ENCODE results near the gene KYNU.
"Not testable (repeated sequence)": the region's sequence is repeated elsewhere in the genome, so short reads cannot be mapped to it uniquely, and the experiment has no call there.

KYNU gene

DNA sequence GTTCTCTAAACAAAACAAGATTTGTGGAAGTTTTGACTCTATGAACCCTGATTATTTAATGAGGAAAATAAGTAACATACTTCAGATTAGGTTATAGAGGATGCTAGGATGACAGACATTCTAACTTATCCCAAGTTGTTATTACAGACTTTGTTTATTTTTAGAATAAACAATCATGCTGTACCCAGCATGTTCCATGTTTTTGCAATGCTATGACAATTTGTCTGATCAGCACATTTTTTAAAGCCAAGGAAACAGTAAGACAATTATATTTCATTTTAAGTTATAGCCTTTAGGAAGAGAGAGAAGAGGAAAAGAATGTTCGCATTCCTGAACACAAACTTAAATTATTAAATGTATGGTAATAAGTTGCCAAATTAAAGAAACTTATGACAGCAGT, 119.8 kb downstream of the KYNU start:
- no peak for DNase-seq (ENCODE audit: low read depth in 4 of 4, low spot score in 1 of 4)

DNA sequence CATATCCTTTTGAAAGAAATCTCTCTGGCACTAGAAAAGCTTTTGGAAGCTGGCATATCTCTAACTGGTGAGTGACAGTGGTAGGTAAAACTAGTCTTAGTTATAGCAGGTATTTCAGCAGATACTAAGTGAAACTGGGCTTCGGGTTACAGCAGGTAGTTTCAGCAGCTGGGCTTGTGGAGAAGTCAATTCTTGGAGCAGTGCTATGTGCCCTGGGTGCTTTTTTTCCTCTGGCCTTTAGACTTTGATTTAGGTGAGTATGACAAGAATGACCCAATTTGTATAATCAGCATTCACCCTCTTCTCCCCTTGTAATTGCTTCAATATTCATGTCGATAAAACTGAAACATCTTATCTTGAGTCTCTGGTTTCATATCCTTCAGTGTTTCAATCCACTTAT, 123.1 kb downstream of the KYNU start:
- no peak for DNase-seq (ENCODE audit: low read depth in 4 of 4, low spot score in 1 of 4)

DNA sequence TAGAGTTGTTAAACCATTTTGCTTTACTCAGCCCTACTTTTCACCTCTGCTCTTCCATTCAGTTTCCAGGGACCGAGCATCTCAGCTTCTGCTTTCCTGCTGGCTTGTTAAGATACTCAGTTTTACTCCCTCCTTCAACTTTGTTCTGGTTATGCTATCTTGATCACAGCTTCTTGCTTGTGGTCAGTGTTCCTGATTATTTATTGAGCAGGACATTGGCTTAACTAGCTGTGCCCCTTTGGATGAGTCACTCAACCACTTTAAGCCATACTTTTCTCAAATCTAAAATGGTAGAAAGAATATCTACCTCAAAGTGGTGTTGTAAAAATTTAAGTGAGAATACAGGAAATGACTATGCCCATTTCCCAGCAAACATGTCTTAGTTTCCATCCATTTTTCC, 124.0 kb downstream of the KYNU start:
- no peak for DNase-seq (ENCODE audit: low read depth in 4 of 4, low spot score in 1 of 4)

DNA sequence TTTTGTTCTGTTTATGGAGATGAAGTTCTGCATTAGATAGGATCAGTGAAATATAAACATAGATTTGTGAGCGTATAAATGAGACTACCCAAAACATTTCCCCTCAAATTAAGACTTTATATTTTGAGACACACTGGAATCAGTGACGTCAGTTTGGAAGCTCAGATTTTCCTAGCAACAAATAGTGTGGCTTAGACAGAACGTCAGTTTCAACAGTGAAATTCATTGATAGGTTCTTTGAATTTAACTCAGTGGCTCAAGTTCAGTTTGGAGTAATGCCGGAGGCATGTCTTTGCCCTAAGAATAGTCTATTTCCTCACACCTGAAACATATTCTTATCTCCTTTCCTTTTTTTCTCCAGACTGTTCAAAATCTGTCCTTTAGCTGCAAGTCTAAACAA, 138.2 kb downstream of the KYNU start:
- no peak for DNase-seq (ENCODE audit: low read depth in 4 of 4, low spot score in 1 of 4)

DNA sequence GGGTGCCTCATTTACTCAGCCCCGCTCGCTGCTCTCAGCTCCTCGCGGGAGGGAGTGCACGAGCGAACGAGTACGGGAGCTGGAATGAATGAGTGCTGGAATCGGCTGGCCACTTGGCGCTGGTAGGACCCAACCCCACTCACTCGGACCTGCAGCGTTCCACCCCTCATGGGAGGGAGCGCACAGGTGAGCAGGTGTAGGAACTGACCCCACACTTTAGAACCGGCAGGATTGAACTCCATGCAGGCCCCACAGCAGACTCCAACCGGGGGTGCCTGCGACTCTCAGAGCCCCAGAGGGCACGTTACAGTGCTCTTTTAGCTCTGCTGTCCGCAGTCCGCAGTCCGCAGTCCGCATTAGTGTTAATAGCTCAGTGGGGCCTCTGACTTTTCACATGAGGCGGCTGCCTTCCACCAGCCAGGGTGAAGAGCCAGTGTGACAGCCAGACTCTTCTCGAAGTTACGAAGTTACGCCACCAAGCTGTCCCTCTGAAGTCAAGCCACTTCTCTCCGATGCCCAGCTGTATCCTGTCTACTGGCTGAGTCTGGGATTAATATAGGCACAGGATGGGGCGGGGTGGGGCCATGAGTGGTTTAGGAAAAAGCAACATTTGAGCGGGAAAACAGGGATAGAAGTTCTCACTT, 149.1 kb downstream of the KYNU start:
- no peak for DNase-seq (ENCODE audit: low read depth in 4 of 4, low spot score in 1 of 4)

DNA sequence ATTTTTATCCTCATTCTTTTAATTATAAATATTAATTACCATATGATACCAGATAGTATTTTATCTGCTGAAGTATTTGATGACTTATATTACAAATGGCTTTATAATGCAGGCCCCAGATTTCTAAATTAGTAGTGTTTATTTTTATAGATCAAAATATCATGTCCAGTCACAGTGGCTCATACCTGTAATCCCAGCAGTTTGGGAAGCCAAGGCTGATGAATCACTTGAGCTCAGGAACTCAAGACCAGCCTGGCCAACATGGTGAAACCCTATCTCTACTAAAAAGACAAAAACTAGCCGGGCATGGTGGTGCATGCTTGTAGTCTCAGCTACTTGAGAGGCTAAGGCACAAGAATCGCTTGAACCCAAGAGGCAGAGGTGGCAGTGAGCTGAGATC, 151.7 kb downstream of the KYNU start:
- no peak for DNase-seq (ENCODE audit: low read depth in 4 of 4, low spot score in 1 of 4)

DNA sequence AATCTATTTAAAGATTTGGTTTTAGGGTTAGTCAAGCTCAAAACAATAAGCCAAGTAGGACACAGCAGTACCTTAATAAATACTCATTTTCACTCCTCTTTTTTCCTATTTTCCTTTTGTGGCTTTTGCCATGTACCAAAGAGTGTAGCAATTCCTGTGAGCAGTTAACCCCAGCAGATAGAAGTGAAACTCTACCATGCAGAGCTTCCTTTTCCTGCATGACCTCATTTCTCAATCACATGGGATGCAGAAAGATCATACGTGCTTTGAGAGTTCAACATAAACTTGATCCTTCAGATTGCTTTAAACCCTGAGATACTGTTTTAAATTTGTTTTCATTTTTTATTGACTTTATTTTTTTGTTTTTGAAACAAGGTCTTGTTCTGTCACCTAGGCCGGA, 152.7 kb downstream of the KYNU start:
- no peak for DNase-seq (ENCODE audit: low read depth in 4 of 4, low spot score in 1 of 4)

DNA sequence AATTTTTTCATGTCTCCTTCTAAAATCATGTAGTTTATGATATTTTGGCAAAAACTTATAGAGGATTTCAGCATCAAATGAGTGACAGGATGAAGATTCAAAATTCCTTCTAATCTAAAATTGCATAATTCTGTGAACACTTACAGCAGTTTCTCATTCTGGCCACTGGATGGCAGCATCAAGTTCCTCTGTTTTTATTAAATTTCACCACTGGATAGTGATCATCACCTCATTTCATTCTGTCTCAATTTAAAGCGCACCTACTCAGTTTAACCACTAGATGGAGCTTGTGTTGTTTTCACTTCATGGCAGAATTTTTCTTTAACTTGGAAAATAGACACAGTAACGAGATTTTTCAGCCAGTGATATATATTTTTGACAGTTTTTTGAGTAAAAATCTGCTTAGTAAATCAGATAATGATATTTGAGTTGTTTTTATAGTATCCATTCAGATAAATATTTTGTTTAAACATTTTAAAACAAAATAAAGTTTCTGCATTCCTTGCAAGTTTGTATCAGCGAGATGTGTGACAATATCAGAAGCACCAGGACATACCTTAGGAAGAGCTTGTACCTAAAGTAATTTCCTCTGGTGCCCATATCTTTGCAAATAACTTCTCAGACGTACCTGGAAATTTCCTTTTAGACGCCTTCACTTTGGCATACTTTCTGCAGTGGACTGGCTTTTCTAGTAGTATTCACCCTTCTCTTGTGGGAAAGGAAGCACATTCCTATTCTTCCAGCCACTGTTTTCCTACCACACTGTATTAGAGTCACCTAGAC, 157.0 kb downstream of the KYNU start:
- peak; percentile 4 to 33 (median 19) for DNase-seq (ENCODE audit: low read depth in 4 of 4, low spot score in 1 of 4)

DNA sequence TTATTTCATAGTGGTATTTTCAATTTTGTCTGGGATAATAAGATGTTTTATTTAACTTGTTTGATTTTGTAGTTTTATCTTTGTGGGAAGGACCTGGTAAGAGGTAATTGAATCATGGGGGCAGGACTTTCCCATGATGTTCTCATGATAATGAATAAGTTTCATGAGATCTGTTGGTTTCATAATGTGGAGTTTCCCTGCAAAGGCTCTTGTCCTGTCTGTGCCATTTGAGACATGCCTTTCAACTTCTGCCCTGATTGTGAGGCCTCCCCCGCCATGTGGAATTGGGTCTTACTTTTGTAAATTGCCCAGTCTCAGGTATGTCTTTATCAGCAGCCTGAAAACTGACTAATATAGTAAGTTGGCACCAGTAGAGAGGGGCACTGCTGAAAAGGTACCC, 174.0 kb downstream of the KYNU start:
- no peak for DNase-seq (ENCODE audit: low read depth in 4 of 4, low spot score in 1 of 4)

DNA sequence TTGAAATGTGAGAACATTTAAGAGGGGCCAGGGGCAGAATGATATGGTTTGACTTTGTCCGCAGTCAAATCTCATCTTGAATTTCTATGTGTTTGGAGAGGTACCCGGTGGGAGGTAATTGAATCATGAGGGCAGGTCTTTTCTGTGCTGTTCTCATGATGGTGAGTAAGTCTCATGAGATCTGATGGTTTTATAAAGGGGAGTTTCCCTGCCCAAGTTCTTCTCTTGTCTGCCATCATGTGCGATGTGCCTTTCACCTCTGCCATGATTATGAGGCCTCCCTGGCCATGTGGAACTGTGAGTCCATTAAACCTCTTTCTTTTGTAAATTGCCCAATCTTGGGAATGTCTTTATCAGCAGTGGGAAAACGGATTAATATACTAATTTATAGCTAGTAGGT, 176.0 kb downstream of the KYNU start:
- DNase-seq (ENCODE audit: low read depth in 4 of 4, low spot score in 1 of 4): not testable (repeated sequence)

DNA sequence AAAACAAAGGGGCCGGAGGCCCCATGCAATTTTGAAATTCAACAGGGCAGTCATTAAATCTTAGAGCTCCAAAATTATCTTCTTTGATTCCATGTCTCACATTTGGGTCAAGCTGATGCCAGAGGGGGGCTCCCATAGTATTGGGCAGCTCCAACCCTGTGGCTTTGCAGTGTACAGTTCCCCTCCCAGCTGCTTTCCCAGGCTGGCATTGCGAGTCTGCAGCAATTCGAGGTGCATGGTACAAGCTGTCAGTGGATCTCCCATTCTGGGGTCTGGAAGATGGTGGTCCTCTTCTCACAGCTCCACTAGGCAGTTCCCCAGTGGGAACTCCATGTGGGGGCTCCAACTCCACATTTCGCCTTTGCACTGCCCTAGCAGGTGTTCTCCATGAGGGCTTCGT, 179.1 kb downstream of the KYNU start:
- no peak for DNase-seq (ENCODE audit: low read depth in 4 of 4, low spot score in 1 of 4)

DNA sequence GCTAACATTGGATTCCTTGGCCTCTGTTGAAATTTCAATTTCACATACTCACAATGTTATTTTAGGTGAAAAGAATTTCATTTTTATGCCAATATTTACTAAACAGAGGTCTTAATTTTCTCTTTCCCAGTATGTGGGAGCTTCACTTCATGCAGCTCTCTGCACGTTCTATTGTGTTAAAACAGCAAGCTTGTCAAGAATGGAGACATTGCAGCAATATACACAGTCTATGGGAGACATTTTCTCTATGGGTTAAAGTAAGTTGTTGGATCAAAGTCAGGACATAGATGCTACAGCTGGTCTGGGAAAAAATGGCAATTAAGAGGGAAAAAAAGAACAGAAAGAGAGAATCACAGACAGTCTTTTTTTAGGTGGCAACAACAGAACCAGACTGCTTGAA, 181.4 kb downstream of the KYNU start:
- no peak for DNase-seq (ENCODE audit: low read depth in 4 of 4, low spot score in 1 of 4)

DNA sequence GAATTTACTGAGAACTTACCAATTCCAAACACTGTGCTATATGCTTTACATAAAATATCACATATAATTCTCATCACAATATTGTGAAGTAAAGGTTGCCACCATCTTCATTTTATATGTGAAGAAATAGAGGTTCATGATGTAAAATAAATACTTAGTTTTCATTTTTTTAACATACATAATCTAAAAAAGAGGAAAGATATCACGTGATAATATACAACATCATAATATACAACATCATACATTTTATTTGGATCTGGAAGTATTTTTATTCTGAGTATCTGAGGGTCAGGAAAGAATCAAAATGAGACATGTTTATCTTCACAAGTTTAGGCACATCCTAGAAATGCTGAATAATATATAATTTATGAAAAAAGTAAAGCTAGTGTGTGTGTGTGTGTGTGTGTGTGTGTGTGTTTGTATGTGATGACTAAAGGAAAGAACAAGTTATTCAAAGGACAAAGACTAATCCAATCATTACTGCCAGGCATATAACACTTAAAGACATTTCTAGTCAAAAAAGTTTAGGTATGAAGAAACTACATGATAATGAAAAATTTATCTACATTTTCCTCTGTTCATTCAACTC, 186.2 kb downstream of the KYNU start:
- no peak for DNase-seq (ENCODE audit: low read depth in 4 of 4, low spot score in 1 of 4)

DNA sequence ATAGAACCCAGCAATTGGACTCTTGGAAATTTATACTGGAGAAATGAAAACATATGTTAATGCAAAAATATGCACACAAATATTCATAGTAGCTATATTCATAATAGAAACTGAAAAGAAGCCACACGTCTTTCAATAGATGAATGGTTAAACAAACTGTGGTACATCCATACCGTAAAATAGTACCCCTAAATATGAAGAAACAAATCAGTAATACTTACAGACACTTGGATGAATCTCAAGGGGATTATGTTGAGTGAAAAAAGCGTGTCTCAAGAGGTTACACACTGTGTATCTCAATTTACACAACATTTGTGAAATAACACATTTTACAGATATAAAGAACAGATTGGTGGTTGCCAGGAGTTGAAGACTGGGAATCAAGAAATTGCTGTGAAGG, 190.6 kb downstream of the KYNU start:
- no peak for DNase-seq (ENCODE audit: low read depth in 4 of 4, low spot score in 1 of 4)

DNA sequence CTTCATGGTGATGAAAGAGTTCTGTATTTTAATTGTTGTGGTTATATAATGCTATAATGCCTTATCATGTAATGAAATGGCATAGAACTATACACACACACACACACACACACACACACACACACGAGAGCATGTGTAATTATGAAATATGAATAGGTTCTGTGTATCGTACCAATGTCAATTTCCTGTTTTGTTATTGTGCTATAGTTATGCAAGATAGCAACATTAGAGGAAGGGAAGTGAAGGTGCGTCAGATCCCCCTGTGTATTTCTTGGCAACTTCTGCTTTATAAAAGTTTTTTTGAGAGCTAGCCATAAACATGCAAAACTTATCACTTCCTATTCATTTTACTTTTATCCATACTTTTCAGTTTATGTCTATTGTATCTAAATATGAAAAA, 191.0 kb downstream of the KYNU start:
- DNase-seq (ENCODE audit: low read depth in 4 of 4, low spot score in 1 of 4): no peak

DNA sequence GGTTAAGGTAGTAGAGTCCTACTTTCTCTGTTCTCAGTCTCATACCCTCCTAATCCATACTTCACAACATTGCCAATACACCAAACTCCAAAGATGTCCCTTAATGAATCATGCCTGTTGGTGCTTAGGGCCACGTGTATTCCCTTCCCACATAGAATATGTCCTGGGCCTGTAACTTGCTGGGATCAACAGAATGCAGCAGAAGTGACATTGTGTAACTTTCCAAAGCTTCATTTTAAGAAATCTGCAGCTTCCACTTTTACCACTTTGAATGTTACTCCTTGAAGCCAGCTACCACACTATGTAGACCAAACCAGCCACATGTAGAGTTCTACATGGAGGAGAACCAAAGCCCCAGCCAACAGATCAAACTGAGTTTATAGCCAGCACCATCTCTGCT, 193.2 kb downstream of the KYNU start:
- no peak for DNase-seq (ENCODE audit: low read depth in 4 of 4, low spot score in 1 of 4)

DNA sequence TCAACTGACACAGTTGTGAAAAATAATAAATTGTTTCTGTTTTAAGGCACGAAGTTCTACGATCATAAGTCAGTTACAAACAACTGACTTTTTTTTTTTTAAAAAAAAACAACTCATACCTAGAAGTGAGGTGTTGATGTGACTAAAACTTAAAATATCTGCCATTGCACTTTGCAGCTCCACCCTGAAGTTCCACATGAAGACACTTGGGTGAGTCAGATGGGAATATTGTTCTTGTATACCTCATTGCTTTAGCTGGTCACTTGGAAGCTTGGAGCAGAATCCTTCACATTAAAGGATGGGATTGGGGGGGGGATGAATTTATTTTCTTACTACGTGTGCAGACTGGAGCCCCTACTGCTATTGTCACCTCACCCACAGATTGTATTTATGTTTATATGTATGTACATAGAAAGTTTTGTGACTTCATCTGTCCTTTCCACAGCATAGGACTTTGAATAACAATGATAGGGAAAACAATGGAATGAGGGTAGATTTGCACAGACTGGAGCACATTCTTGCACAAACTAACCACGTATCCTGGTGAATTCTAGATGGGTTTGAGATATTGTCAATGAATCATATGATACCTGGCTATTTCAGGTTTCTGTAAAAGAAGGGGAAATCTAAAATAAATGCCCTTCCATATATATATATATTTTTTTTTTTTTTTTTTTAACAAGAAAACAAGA, 193.9 kb downstream of the KYNU start:
- no peak for DNase-seq (ENCODE audit: low read depth in 4 of 4, low spot score in 1 of 4)

DNA sequence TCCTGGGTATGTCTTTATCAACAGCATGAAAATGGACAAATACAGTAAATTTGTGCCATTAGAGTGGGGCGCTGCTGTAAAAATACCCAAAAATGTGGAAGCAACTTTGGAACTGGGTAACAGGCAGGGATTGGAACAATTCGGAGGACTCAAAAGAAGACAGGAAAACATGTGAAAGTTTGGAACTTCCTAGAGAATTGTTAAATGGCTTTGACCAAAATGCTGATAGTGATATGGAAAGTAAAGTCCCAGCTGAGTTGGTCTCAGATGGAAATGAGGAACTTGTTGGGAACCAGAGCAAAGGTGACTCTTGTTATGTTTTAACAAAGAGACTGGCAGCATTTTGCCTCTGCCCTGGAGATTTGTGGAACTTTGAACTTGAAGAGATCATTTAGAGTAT, 197.4 kb downstream of the KYNU start:
- DNase-seq (ENCODE audit: low read depth in 4 of 4, low spot score in 1 of 4): not testable (repeated sequence)

DNA sequence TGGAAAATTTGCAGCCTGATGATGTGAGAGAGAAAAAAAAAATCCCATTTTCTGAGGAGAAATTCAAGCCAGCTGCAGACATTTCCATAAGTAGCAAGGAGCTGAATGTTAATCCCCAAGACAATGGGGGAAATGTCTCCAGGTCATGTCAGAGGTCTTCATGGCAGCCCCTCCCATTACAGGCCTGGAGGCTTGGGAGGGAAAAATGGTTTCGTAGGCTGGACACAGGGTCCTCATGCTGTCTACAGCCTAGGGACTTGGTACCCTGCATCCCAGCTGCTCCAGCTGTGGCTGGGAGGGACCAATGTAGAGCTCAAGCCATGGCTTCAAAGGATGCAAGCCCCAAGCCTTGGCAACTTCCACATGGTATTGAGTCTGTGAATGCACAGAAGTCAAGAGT, 198.2 kb downstream of the KYNU start:
- DNase-seq (ENCODE audit: low read depth in 4 of 4, low spot score in 1 of 4): no peak

DNA sequence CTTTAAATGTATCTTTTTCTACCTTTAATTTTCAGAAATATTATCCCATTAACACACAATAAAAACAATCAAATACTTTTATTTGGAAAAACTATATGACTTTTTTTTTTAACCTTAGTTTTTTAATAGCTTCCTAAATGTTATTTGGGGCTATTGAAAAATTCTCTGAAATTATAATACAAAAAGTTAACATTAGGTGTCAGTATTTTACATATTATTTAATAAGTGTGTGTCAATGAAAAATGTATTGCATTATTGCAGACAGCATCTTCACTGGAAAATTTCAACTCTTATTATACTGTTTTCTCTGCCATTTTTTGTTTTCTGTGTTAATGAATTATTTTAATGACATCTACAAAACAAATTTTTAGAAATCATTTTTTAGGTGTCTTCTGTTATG, 200.6 kb downstream of the KYNU start:
- DNase-seq (ENCODE audit: low read depth in 4 of 4, low spot score in 1 of 4): no peak

DNA sequence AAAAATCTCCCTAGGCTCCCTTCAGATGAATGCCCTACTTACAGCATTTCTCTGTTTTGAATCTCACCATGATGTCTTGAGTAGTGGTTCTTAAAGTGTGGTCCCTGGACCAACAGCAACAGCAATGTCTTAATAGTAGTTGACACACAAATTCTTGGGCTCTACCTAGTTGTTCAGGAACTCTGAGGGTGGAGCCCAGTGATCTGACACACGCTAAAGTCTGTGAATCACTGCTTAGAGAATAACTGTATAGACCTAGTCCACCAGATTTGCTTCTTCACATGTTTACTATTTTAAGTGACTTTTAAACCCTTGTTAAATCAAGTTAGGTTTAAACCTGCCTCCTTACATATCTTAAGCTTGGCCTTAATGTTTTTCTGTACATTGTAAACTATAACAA, 204.2 kb downstream of the KYNU start:
- DNase-seq (ENCODE audit: low read depth in 4 of 4, low spot score in 1 of 4): no peak

DNA sequence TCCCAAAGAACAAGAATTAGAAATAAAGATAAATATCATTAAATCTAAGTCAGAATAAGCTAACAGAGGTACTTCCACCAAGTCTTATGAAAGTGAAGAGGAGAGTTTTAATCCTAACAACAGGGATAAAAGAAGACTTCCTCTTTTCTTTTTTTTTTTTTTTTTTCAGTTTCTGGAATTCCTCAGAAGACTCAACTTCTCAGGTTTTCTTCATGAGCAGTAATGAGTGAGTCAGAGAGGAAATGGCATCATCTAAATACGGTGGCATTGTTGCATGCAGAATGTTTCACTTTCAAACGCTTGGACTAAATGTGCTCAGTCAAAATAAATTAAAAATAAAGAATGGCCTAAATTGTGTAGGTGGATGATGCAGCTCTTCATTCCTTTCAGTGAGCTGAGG, 206.2 kb downstream of the KYNU start:
- no peak for DNase-seq (ENCODE audit: low read depth in 4 of 4, low spot score in 1 of 4)
